ENCODE measurements around the gene FGF19. TPM values are rescaled to one million over a fixed set of nuclear protein-coding genes. Genes with fewer than 3 reads are reported as not detected.

The FGF19 gene
- total and polyA plus RNA-seq, 9 of the 15 experiments (the other 6 are each of a cell fraction or from before 2014, with no cell fraction given): 0.11 TPM; not detected in 8

- no TSS peak for BruUV-seq (replicated peaks)
- FAIRE-seq (no peak), ATAC-seq (no peak), DNase-seq (ENCODE audit: extremely low read depth in 1 of 4, low spot score in 3 of 4) (no peak)
- POLR2A ChIA-PET: no interaction called here
- Histone ChIP-seq H3K27me3 (ENCODE audit: control insufficient read depth in 2 of 2, insufficient read depth in 2 of 2, low read length in 2 of 2) (peaks cover 9 to 44% of the 10 kb centered on the region in 2 experiments; a peak in 3 of 5 replicates), H3K79me2 (ENCODE audit: control insufficient read depth, insufficient read depth, low read length) (no peaks in the 10 kb centered on the region), H3K4me2 (ENCODE audit: insufficient read depth, low read length) (no peak overlapping the region), H3K27ac (ENCODE audit: extremely low read depth, low read depth, low read length) (no peak overlapping the region), H3K36me3 (ENCODE audit: control insufficient read depth, insufficient read depth, low read length) (no peaks in the 10 kb centered on the region), H3K4me1 (replicated peaks in 1 of 2; ENCODE audit: control insufficient read depth in 2 of 2, insufficient read depth in 2 of 2, low read length in 2 of 2) (peaks cover 2 to 32% of the 10 kb centered on the region in 2 experiments; a peak in 3 of 5 replicates), H3K4me3 (no peak overlapping the region), H4K20me1 (replicated peaks; ENCODE audit: control insufficient read depth, insufficient read depth, low read length) (0 out of 2 replicates have a peak, but pooled peaks cover 3% of the 10 kb centered on the region), H3K9me1 (ENCODE audit: control insufficient read depth, insufficient read depth, low read length) (no peaks in the 10 kb centered on the region), H3K9me3 (replicated peaks; ENCODE audit: control insufficient read depth, insufficient read depth, low read depth, low read length) (no peaks in the 10 kb centered on the region), H2AFZ (ENCODE audit: low read depth, low read length) (no peak overlapping the region), H3K9ac (ENCODE audit: insufficient read depth in 1 of 2, low read depth in 2 of 2, low read length in 2 of 2) (no peak overlapping the region)
- 86% methylated on average over 11 of the region's 34 CpGs for WGBS (ENCODE audit: insufficient coverage, low coverage, missing lambda C conversion rate)
- in situ Hi-C loops (cut with MboI): no loop called here
- intact Hi-C loops (cut with micrococcal nuclease): loop anchor here (5.0 kb wide), 1 partner anchor 94 kb away; no protein-coding TSS in a partner anchor
- CTCF ChIA-PET (ENCODE audit: low intra/inter-chr PET ratio): interaction anchor here (1.4 kb wide), 1 partner anchor 185 kb away, joined by 6 read pairs; no protein-coding TSS in a partner anchor
- TF ChIP-seq ZBTB26 (CRISPR knock-in tag; IDR thresholded peaks at IDR 0.05) (no peak), CAMTA2 (CRISPR knock-in tag; conservative IDR thresholded peaks at IDR 0.05) (no peak), ERF (CRISPR knock-in tag; IDR thresholded peaks at IDR 0.05) (no peak), RHOXF2B (CRISPR knock-in tag; conservative IDR thresholded peaks at IDR 0.05) (no peak), ZNF253 (CRISPR knock-in tag; conservative IDR thresholded peaks at IDR 0.05) (no peak), CSDE1 (IDR thresholded peaks at IDR 0.05) (no peak), RFX5 (IDR thresholded peaks at IDR 0.05; ENCODE audit: low read depth, low read length) (no peak), PRMT5 (CRISPR knock-in tag; IDR thresholded peaks at IDR 0.05) (no peak), MTA3 (IDR thresholded peaks at IDR 0.05; ENCODE audit: borderline replicate concordance) (no peak), NCOA1 (IDR thresholded peaks at IDR 0.05; ENCODE audit: low read depth) (no peak), BMI1 (IDR thresholded peaks at IDR 0.05; ENCODE audit: low read length) (no peak), NFYB (IDR thresholded peaks at IDR 0.05; ENCODE audit: extremely low read depth, insufficient read length) (no peak), HMGXB4 (CRISPR knock-in tag; IDR thresholded peaks at IDR 0.05) (no peak)
- TF ChIP-seq, protein P1, sequence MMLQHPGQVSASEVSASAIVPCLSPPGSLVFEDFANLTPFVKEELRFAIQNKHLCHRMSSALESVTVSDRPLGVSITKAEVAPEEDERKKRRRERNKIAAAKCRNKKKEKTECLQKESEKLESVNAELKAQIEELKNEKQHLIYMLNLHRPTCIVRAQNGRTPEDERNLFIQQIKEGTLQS (IDR thresholded peaks at IDR 0.05): no peak
- TF ChIP-seq, protein P1 (CRISPR knock-in tag; conservative IDR thresholded peaks at IDR 0.05): no peak
- TF ChIP-seq, protein P2, sequence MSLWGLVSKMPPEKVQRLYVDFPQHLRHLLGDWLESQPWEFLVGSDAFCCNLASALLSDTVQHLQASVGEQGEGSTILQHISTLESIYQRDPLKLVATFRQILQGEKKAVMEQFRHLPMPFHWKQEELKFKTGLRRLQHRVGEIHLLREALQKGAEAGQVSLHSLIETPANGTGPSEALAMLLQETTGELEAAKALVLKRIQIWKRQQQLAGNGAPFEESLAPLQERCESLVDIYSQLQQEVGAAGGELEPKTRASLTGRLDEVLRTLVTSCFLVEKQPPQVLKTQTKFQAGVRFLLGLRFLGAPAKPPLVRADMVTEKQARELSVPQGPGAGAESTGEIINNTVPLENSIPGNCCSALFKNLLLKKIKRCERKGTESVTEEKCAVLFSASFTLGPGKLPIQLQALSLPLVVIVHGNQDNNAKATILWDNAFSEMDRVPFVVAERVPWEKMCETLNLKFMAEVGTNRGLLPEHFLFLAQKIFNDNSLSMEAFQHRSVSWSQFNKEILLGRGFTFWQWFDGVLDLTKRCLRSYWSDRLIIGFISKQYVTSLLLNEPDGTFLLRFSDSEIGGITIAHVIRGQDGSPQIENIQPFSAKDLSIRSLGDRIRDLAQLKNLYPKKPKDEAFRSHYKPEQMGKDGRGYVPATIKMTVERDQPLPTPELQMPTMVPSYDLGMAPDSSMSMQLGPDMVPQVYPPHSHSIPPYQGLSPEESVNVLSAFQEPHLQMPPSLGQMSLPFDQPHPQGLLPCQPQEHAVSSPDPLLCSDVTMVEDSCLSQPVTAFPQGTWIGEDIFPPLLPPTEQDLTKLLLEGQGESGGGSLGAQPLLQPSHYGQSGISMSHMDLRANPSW (CRISPR knock-in tag; IDR thresholded peaks at IDR 0.05): no peak
Observed at GRCh38 chr11:69703453-69703767, 412 bp downstream of the FGF19 start.
